Thyroid gland (tissue), 4 donors: Measurements from ENCODE around the gene SEC22C. TPM values are rescaled to one million over a fixed set of nuclear protein-coding genes. Genes with fewer than 3 reads are reported as not detected.

Experiments used
- DNase-seq, 2 donors: peaks; one replicate each; pipeline ENCODE4 v3.0.0-alpha.2; 2019
- H3K27ac ChIP-seq, 3 donors: fragments of 200-600 bp; sonication (generic); 1 replicate in 2 of 3; 2 replicates in 1 of 3; pipeline ENCODE4 v1.5.1; 2016 to 2019; ENCODE audit warnings: mild to moderate bottlenecking in 1 of 3, moderate library complexity in 1 of 3
- H3K27me3 ChIP-seq: fragments of 200-600 bp; sonication (generic); one replicate; pipeline ENCODE4 v1.5.1; 2019
- H3K36me3 ChIP-seq, 2 donors: fragments of 200-600 bp; sonication (generic); one replicate each; pipeline ENCODE4 v1.5.1; 2016 to 2019
- H3K4me1 ChIP-seq, 2 donors: fragments of 200-600 bp; sonication (generic); one replicate each; pipeline ENCODE4 v1.5.1; 2017 to 2019
- H3K4me3 ChIP-seq, 3 donors: fragments of 200-600 bp; sonication (generic); replicated peaks in 1 of 3; 1 replicate in 2 of 3; 2 replicates in 1 of 3; pipeline ENCODE4 v1.5.1; 2016; ENCODE audit warnings: mild to moderate bottlenecking in 1 of 3
- H3K9me3 ChIP-seq: fragments of 200-600 bp; sonication (generic); one replicate; pipeline ENCODE4 v1.5.1; 2017
- CTCF ChIP-seq, 6 experiments: fragments of 200-600 bp in 3 of 6; fragments of 450-650 bp in 3 of 6; sonication (generic) in 3 of 6; IDR thresholded peaks; one replicate each; pipeline ENCODE4 v1.5.1; 2016 to 2019; ENCODE audit warnings: antibody characterized with exemption in 6 of 6, mild to moderate bottlenecking in 2 of 6, inconsistent platforms in 1 of 6, moderate library complexity in 1 of 6
- POLR2A ChIP-seq, 2 donors: fragments of 450-650 bp; IDR thresholded peaks; one replicate each; pipeline ENCODE4 v1.6.1; 2017; ENCODE audit warnings: antibody characterized with exemption in 2 of 2, mild to moderate bottlenecking in 2 of 2, moderate library complexity in 1 of 2
- WGBS, 2 donors: methylation state at CpG; one replicate each; pipeline ENCODE4 v1.1.5; 2017; 5-methylcytosine and 5-hydroxymethylcytosine counted together
- intact Hi-C: fragments of 100-400 bp; cut with DNase I; formaldehyde crosslinking; loops from one replicate; pipeline ENCODE4 v1.15.1; 2023
- total RNA-seq, 4 donors: library from RNA; depleted of rRNA; stranded (reverse); fragments of >200 nt; gene quantifications; one replicate each; pipeline ENCODE4 v1.2.3, GENCODE V29; 2016

SEC22C gene
- total RNA-seq, 4 donors from 2014 or later = 59.9 to 66.4 (median 62.7) TPM

DNA sequence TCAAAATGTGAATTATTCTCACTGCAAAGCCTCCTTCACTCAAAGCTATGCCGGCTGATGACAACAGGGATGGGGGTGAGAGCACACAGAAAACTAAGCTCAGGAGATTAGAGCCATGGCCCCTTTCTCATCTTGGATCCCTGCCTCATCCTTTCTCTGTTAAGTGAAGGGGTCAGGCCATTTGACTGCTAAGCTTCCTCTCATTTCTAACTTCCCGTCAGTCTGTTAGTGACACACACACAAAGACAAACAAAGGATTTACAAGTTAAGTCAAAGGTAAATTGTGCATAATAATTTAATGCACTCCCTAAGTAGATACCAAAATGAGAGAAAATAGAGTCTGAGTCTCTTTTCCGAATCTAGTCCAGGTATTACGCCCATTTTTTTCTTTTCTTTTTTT is 10.0 kb upstream of the SEC22C start:
- intact Hi-C loops = loop anchor here (2.0 kb wide), 1 partner anchor 63 kb away; no protein-coding TSS in a partner anchor

GRCh38 chr3:42590989-42591756 is 9.4 kb upstream of the SEC22C start:
- Histone ChIP-seq H3K9me3 (no peaks in the 10 kb centered on the region), H3K36me3 (peaks cover 0 to 2% of the 10 kb centered on the region in 2 donors), H3K4me3 (peak overlapping the region in 2 of 3 donors; percentile 59), H3K27ac (peak overlapping the region; percentile 68 to 73 (median 73)), H3K27me3 (no peaks in the 10 kb centered on the region), H3K4me1 (peaks cover 12 to 16% of the 10 kb centered on the region in 2 donors)
- TF ChIP-seq POLR2A (IDR thresholded peaks at IDR 0.05) (no peak), CTCF (IDR thresholded peaks at IDR 0.05) (no peak)
- DNase-seq = peak in 1 of 2 donors; percentile 39
- intact Hi-C loops = loop anchor here (2.0 kb wide), 1 partner anchor 64 kb away; no protein-coding TSS in a partner anchor
- 6 to 8% methylated on average over 34 to 38 of the region's 44 CpGs for WGBS, 2 donors

More for the DNA sequence above, 10.0 kb upstream of the SEC22C start:
- H3K36me3 ChIP-seq = peaks cover 0 to 2% of the 10 kb centered on the region in 2 donors
- H3K4me3 ChIP-seq = no peak overlapping the region
- H3K27ac ChIP-seq = peak overlapping the region; percentile 68 to 73 (median 73)
- peaks cover 12 to 16% of the 10 kb centered on the region in 2 donors for H3K4me1 ChIP-seq
- DNase-seq = no peak
- no peak for TF ChIP-seq POLR2A (IDR thresholded peaks at IDR 0.05)
- TF ChIP-seq CTCF (IDR thresholded peaks at IDR 0.05) = no peak
- H3K9me3 ChIP-seq = no peaks in the 10 kb centered on the region
- WGBS, 2 donors = 74 to 82% methylated on average over 4 of the region's 4 CpGs
- H3K27me3 ChIP-seq = no peaks in the 10 kb centered on the region

DNA sequence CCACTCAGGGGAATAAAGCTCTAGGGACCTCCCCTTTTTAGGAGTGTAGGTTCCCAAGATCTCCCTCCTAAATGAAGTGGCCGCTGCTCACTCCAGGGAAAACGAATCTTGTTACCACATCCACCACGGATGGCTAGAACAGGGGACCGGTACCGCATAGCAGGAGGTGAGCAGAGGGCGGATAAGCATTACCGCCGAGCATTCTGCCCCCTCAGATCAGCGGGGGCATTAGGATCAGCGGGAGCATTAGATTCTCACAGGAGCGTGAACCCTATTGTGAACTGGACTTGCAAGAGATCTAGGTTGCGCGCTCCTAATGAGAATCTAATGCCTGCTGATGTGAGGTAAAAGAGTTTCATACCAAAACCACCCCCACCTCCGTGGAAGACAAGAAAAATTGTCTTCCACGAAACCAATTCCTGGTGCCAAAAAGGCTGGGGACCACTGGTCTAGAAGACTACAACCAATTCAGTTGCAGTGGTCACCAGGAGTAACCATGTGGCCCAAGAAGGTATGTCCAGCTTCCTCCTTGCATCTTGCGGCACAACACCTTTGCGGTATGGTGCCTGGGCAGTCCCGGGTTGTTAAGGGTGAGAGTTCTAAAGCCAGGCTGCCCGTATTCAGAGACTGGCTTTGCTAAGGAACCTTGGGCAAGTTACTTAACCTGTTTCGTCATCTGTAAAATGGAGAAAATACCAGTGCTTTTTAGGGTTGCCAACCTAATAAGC is 7.8 kb upstream of the SEC22C start:
- 91% methylated on average over 20 of the region's 20 CpGs for WGBS, 2 donors
- no peaks in the 10 kb centered on the region for H3K9me3 ChIP-seq
- H3K27me3 ChIP-seq = no peaks in the 10 kb centered on the region
- peak overlapping the region in 1 of 3 donors; percentile 59 for H3K4me3 ChIP-seq
- intact Hi-C loops = loop anchor here (2.0 to 10.0 kb wide), 2 partner anchors 65 to 625 kb away; partner anchors contain the start of gene ULK4
- peaks cover 0 to 2% of the 10 kb centered on the region in 2 donors for H3K36me3 ChIP-seq
- TF ChIP-seq CTCF (IDR thresholded peaks at IDR 0.05) (no peak), POLR2A (IDR thresholded peaks at IDR 0.05) (no peak)
- peaks cover 12 to 16% of the 10 kb centered on the region in 2 donors for H3K4me1 ChIP-seq
- no peak for DNase-seq
- H3K27ac ChIP-seq = peak overlapping the region in 2 of 3 donors; percentile 72 to 73

GRCh38 chr3:42588625-42589024 is 6.9 kb upstream of the SEC22C start:
- Histone ChIP-seq H3K27ac (no peak overlapping the region), H3K4me1 (peaks cover 12 to 16% of the 10 kb centered on the region in 2 donors), H3K27me3 (no peaks in the 10 kb centered on the region), H3K9me3 (no peaks in the 10 kb centered on the region), H3K4me3 (no peak overlapping the region), H3K36me3 (no peaks in the 10 kb centered on the region)
- TF ChIP-seq POLR2A (IDR thresholded peaks at IDR 0.05) = no peak
- no peak for TF ChIP-seq CTCF (IDR thresholded peaks at IDR 0.05)
- intact Hi-C loops = loop anchor here (10.0 kb wide), 1 partner anchor 624 kb away; the partner anchor contains the start of gene ULK4
- WGBS, 2 donors = 81 to 82% methylated on average over 3 to 5 of the region's 5 CpGs
- DNase-seq = no peak
